GM10248 (cell line): ENCODE measurements around the gene HJV.

Experiments
- CTCF ChIA-PET: fragments of 300-600 bp; sonication (Branson Sonifier 250); formaldehyde crosslinking; extraction: SDS; loops from one replicate; lab custom pipeline; 2021; ENCODE audit warnings: antibody characterized with exemption; lab: Yijun Ruan, JAX
- POLR2A ChIA-PET: fragments of 350-650 bp; sonication (Branson Sonifier 250); formaldehyde crosslinking; extraction: SDS; loops from one replicate; lab custom pipeline; 2020; ENCODE audit warnings: antibody characterized with exemption; lab: Yijun Ruan, JAX
- DNase-seq: peaks from one replicate; pipeline ENCODE4 v3.0.0; 2012; ENCODE audit errors: extremely low spot score
- TF ChIP-seq, protein P1 (sequence below): IDR thresholded peaks from 2 replicates; pipeline ENCODE4 v1.5.1; 2012; ENCODE audit warnings: mild to moderate bottlenecking, low read depth; ENCODE audit errors: extremely low read depth, missing control alignments, control extremely low read depth

The HJV gene

DNA sequence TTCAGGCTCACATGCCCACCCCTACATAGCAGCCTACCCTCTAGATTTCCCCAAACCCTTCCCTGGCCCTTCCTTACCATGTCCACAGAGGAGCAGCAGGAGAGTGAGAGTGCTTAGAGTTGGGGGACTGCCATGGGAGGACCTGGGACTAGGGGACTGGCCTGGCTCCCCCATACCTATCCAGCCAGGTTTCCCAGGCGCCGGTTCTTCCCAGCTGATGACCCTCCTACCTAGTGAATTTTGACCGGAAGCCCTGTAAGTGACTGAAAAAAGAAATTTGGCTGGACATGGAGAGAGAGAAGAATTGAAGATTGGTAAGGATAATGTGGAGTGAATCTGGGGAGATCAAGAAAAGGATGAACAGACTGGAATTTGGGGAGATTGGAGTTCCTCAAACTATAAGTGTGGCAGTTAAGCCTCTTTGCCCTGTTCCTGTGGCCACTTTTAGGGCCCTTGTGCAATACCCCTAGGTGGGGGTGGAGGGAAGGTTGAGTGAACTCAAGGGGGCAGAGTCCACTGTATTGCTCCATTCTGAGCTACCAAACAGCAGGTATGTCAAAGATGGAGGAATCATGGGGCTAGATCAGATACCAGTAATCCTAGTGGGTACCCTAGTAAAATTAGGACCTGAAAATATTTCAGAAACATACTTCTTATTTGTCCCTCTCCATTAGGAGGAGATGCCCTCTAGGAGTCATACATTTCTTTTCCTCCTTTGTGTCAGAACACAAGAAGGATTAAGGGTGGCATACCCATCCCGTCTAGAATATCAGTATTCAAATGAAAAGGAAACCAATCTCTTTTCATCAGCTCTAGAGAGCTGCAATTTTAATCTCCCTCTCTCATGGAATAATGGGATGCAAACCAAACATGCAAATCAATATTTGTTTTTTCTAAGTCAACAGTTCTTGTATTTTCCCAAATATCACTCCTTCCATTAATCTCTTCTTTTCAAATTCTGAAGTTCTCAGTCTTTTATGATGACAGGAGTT, 1.2 kb downstream of the HJV start:
- TF ChIP-seq, protein P1, sequence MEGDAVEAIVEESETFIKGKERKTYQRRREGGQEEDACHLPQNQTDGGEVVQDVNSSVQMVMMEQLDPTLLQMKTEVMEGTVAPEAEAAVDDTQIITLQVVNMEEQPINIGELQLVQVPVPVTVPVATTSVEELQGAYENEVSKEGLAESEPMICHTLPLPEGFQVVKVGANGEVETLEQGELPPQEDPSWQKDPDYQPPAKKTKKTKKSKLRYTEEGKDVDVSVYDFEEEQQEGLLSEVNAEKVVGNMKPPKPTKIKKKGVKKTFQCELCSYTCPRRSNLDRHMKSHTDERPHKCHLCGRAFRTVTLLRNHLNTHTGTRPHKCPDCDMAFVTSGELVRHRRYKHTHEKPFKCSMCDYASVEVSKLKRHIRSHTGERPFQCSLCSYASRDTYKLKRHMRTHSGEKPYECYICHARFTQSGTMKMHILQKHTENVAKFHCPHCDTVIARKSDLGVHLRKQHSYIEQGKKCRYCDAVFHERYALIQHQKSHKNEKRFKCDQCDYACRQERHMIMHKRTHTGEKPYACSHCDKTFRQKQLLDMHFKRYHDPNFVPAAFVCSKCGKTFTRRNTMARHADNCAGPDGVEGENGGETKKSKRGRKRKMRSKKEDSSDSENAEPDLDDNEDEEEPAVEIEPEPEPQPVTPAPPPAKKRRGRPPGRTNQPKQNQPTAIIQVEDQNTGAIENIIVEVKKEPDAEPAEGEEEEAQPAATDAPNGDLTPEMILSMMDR: no peak
- ChIA-PET CTCF (interaction anchor here (1.2 to 2.9 kb wide), 9 partner anchors 13 to 175 kb away, joined by 3 to 34 read pairs (median 6); partner anchors contain the start of gene NUDT17), POLR2A (no interaction called here)
- no peak for DNase-seq

DNA sequence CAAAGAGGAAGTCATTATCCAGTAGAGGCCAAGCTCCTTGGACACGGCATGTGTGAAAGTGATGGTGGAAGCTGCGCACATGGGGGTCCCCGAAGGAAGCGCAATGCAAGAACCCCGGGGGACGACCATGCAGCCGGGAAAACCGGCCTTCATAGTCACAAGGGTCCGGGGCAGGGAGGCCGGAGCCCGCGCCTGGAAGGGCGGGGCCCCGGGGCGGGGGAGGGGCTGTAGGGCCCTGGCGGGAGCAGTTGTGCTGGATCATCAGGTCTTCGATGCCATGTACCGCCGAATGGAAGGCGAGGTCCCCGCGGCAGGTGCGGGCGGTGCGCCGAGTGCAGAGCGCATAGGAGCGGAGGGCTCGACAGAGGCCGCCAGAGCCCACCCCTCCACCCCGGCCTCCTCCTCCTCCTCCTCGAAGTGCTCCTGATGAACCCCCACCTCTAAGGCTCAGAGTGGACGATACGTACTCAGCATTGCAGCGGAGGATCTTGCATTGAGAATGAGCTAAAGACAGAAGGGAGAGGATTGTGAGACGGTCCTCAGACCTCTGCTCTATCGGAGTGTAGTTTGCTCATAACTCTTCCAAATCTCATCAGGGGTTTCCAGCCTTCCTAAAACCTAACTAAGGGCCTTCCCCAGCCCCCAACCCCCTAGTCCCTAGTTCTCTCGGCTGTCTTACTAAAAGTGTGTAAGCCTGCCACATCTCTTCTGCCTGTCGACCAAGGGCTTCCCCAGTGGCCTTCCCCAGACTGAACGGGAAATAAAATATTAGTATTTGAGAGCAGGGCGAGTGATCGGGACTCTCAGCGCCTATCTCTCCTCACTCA, 2.1 kb downstream of the HJV start:
- no peak for DNase-seq
- CTCF ChIA-PET: interaction anchor here (1.2 to 3.4 kb wide), 11 partner anchors 11 to 174 kb away, joined by 3 to 21 read pairs (median 5); partner anchors contain the start of gene NUDT17
- TF ChIP-seq, protein P1: no peak
- POLR2A ChIA-PET: no interaction called here

DNA sequence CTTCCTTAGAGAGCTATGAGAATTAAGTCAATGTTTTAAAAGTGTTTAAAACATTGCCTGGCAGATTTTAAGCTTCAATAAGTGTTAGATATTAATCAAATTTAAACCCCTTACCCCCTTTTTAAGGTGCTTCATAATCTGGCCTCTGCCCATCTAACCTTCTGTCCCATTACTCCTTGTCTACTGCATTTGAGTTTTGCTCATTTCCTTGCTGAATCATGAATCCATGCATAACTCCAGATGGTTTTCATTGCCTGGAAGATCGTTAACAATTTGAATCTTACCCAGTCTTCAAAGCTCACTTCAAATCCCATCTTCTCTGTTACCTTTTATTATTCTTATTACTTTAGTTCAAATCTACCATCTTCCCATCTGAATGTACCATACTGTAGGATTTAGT, 4.6 kb downstream of the HJV start:
- TF ChIP-seq, protein P1: no peak
- ChIA-PET POLR2A (no interaction called here), CTCF (interaction anchor here (0.8 to 3.4 kb wide), 12 partner anchors 9 to 174 kb away, joined by 3 to 32 read pairs (median 4); partner anchors contain the start of genes NUDT17 and PIAS3)
- DNase-seq: no peak

DNA sequence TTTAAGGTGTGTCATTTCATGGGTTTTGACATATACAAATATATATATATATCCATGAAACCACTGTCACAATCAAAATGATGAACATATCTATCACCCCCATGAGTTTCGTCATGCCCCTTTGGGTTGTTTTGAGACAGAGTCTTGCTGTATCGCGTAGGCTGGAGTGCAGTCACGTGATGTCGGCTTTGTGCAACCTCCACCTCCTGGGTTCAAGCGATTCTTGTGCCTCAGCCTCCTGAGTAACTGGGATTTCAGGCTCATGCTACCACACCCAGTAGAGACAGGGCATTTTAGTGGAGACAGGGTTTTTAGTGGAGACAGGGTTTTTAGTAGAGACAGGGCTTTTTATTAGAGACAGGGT, 8.0 kb downstream of the HJV start:
- DNase-seq: no peak
- TF ChIP-seq, protein P1: no peak
- ChIA-PET CTCF (interaction anchor here (0.6 to 6.2 kb wide), 3 partner anchors 8 to 168 kb away, joined by 3 to 53 read pairs (median 4); partner anchors contain the start of genes HJV and NUDT17), POLR2A (no interaction called here)

DNA sequence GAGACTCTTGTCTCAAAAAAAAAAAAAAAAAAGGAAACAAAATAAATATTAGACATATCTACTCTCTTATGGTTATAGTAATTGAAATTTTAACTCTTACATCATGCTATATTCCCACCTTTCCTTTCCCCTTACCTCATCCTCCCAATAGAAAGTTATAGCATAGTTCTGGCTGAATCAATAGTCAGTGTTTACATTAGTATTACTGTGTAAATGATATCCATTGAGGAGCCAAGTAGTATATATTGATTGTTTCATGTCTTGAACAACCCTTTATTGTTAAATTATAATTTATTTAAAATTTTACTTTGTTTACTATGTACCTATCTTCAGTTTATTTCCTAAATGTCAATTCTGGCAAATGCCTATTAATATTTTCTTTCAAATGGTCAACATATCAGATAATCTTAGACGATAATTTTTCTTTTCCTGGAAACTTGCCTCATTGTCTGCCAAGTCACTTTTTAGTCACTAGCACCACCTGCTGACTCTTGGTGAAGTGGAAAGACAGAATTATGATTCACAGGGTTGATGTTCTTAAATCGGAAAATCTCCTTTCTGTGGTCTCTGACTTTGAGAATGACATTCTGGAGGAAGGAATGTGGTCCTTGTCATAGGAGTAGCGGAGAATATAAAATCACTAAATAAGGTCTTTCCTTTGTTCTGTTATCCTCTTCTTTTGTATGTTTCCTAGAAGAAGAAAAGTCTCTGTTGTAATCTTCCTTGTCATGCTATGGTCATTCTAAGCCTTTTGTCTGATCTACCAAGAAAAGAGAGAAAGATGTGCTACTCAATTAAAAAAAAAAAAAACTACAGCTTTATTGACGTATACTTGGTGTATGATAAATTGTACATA, 8.6 kb downstream of the HJV start:
- TF ChIP-seq, protein P1: peak; percentile 77
- ChIA-PET CTCF (interaction anchor here (0.6 to 11.9 kb wide), 14 partner anchors 9 to 167 kb away, joined by 3 to 249 read pairs (median 4); partner anchors contain the start of genes HJV, NUDT17, PIAS3 and RBM8A), POLR2A (no interaction called here)
- peak; percentile 65 for DNase-seq
